ES-I3 (cell line): ENCODE results near the gene PLXNA4.

Experiments used
- H3K36me3 ChIP-seq: 2 replicates; pipeline ENCODE4 v1.6.1; 2013; ENCODE audit warnings: mild to moderate bottlenecking, low read length, control low read depth, moderate library complexity; ENCODE audit not compliant: insufficient read depth
- H3K4me1 ChIP-seq: 2 replicates; pipeline ENCODE4 v1.6.1; 2013; ENCODE audit warnings: mild to moderate bottlenecking, control low read depth, low read length; ENCODE audit not compliant: insufficient read depth
- H3K9ac ChIP-seq: 2 replicates; pipeline ENCODE4 v1.6.1; 2013; ENCODE audit warnings: low read depth, mild to moderate bottlenecking, low read length, moderate library complexity
- H3K9me3 ChIP-seq: 2 replicates; pipeline ENCODE4 v1.6.1; 2013; ENCODE audit warnings: mild to moderate bottlenecking, low read length, moderate library complexity; ENCODE audit not compliant: control insufficient read depth, insufficient read depth

Gene PLXNA4

GRCh38 chr7:132082394-132082793 lies 493.9 kb downstream of the PLXNA4 start:
- Histone ChIP-seq H3K9ac (no peak overlapping the region), H3K9me3 (no peaks in the 10 kb centered on the region), H3K36me3 (no peaks in the 10 kb centered on the region), H3K4me1 (no peaks in the 10 kb centered on the region)

- Histone ChIP-seq H3K36me3 (no peaks in the 10 kb centered on the region), H3K4me1 (no peaks in the 10 kb centered on the region), H3K9ac (no peak overlapping the region), H3K9me3 (no peaks in the 10 kb centered on the region)
Observed at GRCh38 chr7:132081686-132082085, 494.6 kb downstream of the PLXNA4 start.

- H3K9ac ChIP-seq, result no peak overlapping the region
- no peaks in the 10 kb centered on the region for H3K4me1 ChIP-seq
- H3K9me3 ChIP-seq, result no peaks in the 10 kb centered on the region
- no peaks in the 10 kb centered on the region for H3K36me3 ChIP-seq
Observed at GRCh38 chr7:132080967-132081668, 495.2 kb downstream of the PLXNA4 start.

- no peaks in the 10 kb centered on the region for H3K4me1 ChIP-seq
- H3K36me3 ChIP-seq, result no peaks in the 10 kb centered on the region
- no peaks in the 10 kb centered on the region for H3K9me3 ChIP-seq
- no peak overlapping the region for H3K9ac ChIP-seq
Observed at GRCh38 chr7:132080467-132080866, 495.8 kb downstream of the PLXNA4 start.

GRCh38 chr7:132078891-132079735 lies 497.2 kb downstream of the PLXNA4 start:
- H3K9ac ChIP-seq, result no peak overlapping the region
- no peaks in the 10 kb centered on the region for H3K9me3 ChIP-seq
- no peaks in the 10 kb centered on the region for H3K4me1 ChIP-seq
- H3K36me3 ChIP-seq, result no peaks in the 10 kb centered on the region

- no peaks in the 10 kb centered on the region for H3K4me1 ChIP-seq
- H3K9me3 ChIP-seq, result no peaks in the 10 kb centered on the region; the same call in 1 of the 2 replicates
- no peaks in the 10 kb centered on the region for H3K36me3 ChIP-seq
- H3K9ac ChIP-seq, result no peak overlapping the region
Observed at GRCh38 chr7:132077971-132078685, 498.1 kb downstream of the PLXNA4 start.

GRCh38 chr7:132076301-132077035 lies 499.8 kb downstream of the PLXNA4 start:
- Histone ChIP-seq H3K9ac (no peak overlapping the region), H3K4me1 (no peaks in the 10 kb centered on the region), H3K36me3 (no peaks in the 10 kb centered on the region), H3K9me3 (no peaks in the 10 kb centered on the region; the same call in 1 of the 2 replicates)

- Histone ChIP-seq H3K4me1 (no peaks in the 10 kb centered on the region), H3K9me3 (no peaks in the 10 kb centered on the region; the same call in 1 of the 2 replicates), H3K36me3 (no peaks in the 10 kb centered on the region), H3K9ac (no peak overlapping the region)
Observed at GRCh38 chr7:132075515-132075914, 500.8 kb downstream of the PLXNA4 start.

GRCh38 chr7:132073920-132074589 lies 502.2 kb downstream of the PLXNA4 start:
- Histone ChIP-seq H3K9ac (no peak overlapping the region), H3K4me1 (no peaks in the 10 kb centered on the region), H3K9me3 (no peaks in the 10 kb centered on the region; the same call in 1 of the 2 replicates), H3K36me3 (no peaks in the 10 kb centered on the region)
